Astrocyte of the spinal cord (primary cell): ENCODE data around the gene CCDC89.

ENCODE experiments used
- DNase-seq: peaks from one replicate; pipeline ENCODE4 v3.0.0; 2011; ENCODE audit warnings: low read depth, low spot score
- H3K4me3 ChIP-seq: 2 replicates; pipeline ENCODE4 v1.5.1; 2011; ENCODE audit warnings: low read depth, mild to moderate bottlenecking, low read length, moderate library complexity
- in situ Hi-C: cut with HindIII; loops from 2 replicates; pipeline ENCODE4 v1.10.0; 2017; ENCODE audit warnings: low sequenced_read_pairs
- TF ChIP-seq, protein P1 (sequence below): IDR thresholded peaks from 2 replicates; pipeline ENCODE4 v1.5.1; 2012; ENCODE audit warnings: low read depth, mild to moderate bottlenecking, low read length, inconsistent platforms

CCDC89 gene

GRCh38 chr11:85634747-85635146, 51.2 kb downstream of the CCDC89 start:
- H3K4me3 ChIP-seq, result no peak overlapping the region
- no peak for DNase-seq
- in situ Hi-C loops, result no loop called here
- TF ChIP-seq, protein P1, sequence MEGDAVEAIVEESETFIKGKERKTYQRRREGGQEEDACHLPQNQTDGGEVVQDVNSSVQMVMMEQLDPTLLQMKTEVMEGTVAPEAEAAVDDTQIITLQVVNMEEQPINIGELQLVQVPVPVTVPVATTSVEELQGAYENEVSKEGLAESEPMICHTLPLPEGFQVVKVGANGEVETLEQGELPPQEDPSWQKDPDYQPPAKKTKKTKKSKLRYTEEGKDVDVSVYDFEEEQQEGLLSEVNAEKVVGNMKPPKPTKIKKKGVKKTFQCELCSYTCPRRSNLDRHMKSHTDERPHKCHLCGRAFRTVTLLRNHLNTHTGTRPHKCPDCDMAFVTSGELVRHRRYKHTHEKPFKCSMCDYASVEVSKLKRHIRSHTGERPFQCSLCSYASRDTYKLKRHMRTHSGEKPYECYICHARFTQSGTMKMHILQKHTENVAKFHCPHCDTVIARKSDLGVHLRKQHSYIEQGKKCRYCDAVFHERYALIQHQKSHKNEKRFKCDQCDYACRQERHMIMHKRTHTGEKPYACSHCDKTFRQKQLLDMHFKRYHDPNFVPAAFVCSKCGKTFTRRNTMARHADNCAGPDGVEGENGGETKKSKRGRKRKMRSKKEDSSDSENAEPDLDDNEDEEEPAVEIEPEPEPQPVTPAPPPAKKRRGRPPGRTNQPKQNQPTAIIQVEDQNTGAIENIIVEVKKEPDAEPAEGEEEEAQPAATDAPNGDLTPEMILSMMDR, result no peak
